Astrocyte (in vitro differentiated cells and primary cell): ENCODE measurements around the gene NOC2L. TPM values are rescaled to one million over a fixed set of nuclear protein-coding genes. Genes with fewer than 3 reads are reported as not detected.

Source experiments
- DNase-seq: peaks from one replicate; pipeline ENCODE4 v3.0.0-alpha.2; 2010; ENCODE audit warnings: low read depth
- FAIRE-seq: peaks from 2 replicates; lab custom pipeline; 2011; peaks lifted over from hg19 to GRCh38; lab: Jason Lieb, UNC
- H2AFZ ChIP-seq: 2 replicates; pipeline ENCODE4 v1.6.0; 2012; ENCODE audit warnings: low read depth, low read length, inconsistent platforms
- H3K27ac ChIP-seq: 2 replicates; pipeline ENCODE4 v1.5.1; 2011; ENCODE audit warnings: low read depth, low read length, inconsistent platforms
- H3K27me3 ChIP-seq: 2 replicates; pipeline ENCODE4 v1.6.0; 2011; ENCODE audit warnings: low read length, inconsistent platforms; ENCODE audit not compliant: insufficient read depth
- H3K36me3 ChIP-seq: 2 replicates; pipeline ENCODE4 v1.5.1; 2011; ENCODE audit warnings: low read length, inconsistent platforms; ENCODE audit not compliant: insufficient read depth
- H3K4me1 ChIP-seq: 2 replicates; pipeline ENCODE4 v1.5.1; 2011; ENCODE audit warnings: low read length, inconsistent platforms; ENCODE audit not compliant: insufficient read depth
- H3K4me2 ChIP-seq: 2 replicates; pipeline ENCODE4 v1.6.0; 2012; ENCODE audit warnings: low read length, inconsistent platforms
- H3K4me3 ChIP-seq: 2 replicates; pipeline ENCODE4 v1.5.1; 2011; ENCODE audit warnings: low read depth, mild to moderate bottlenecking, low read length, inconsistent platforms; ENCODE audit not compliant: insufficient read depth
- H3K79me2 ChIP-seq: 2 replicates; pipeline ENCODE4 v1.6.0; 2012; ENCODE audit warnings: mild to moderate bottlenecking, low read length, inconsistent platforms; ENCODE audit not compliant: insufficient read depth
- H3K9ac ChIP-seq: 2 replicates; pipeline ENCODE4 v1.6.0; 2012; ENCODE audit warnings: mild to moderate bottlenecking, low read length, inconsistent platforms
- H3K9me3 ChIP-seq: 2 replicates; pipeline ENCODE4 v1.5.1; 2012; ENCODE audit warnings: low read depth, mild to moderate bottlenecking, low read length, inconsistent platforms; ENCODE audit not compliant: insufficient read depth
- H4K20me1 ChIP-seq: 2 replicates; pipeline ENCODE4 v1.6.0; 2012; ENCODE audit warnings: low read length, inconsistent platforms; ENCODE audit not compliant: insufficient read depth
- H3K27ac Mint-ChIP-seq: one replicate; pipeline ENCODE4 v1.8.0; 2021; ENCODE audit warnings: mild to moderate bottlenecking, mixed read lengths; ENCODE audit not compliant: unreplicated experiment
- H3K27me3 Mint-ChIP-seq: one replicate; pipeline ENCODE4 v1.8.0; 2021; ENCODE audit warnings: low read depth, mixed read lengths; ENCODE audit not compliant: unreplicated experiment
- H3K36me3 Mint-ChIP-seq: one replicate; pipeline ENCODE4 v1.8.0; 2021; ENCODE audit warnings: low read depth, mixed read lengths; ENCODE audit not compliant: unreplicated experiment
- H3K4me1 Mint-ChIP-seq: one replicate; pipeline ENCODE4 v1.8.0; 2021; ENCODE audit warnings: low read depth, mixed read lengths; ENCODE audit not compliant: unreplicated experiment
- H3K4me3 Mint-ChIP-seq: one replicate; pipeline ENCODE4 v1.8.0; 2021; ENCODE audit warnings: mild to moderate bottlenecking, moderate library complexity, mixed read lengths; ENCODE audit not compliant: unreplicated experiment
- H3K9me3 Mint-ChIP-seq: one replicate; pipeline ENCODE4 v1.8.0; 2021; ENCODE audit warnings: mild to moderate bottlenecking, mixed read lengths; ENCODE audit not compliant: unreplicated experiment
- CTCF ChIP-seq: IDR thresholded peaks from 2 replicates; pipeline ENCODE4 v1.5.1; 2011; ENCODE audit warnings: low read depth, mild to moderate bottlenecking, inconsistent platforms, low read length, moderate library complexity; ENCODE audit not compliant: insufficient read depth
- EZH2 ChIP-seq: IDR thresholded peaks from 2 replicates; pipeline ENCODE4 v1.6.1; 2012; ENCODE audit warnings: mild to moderate bottlenecking, low read length, inconsistent platforms; ENCODE audit not compliant: insufficient read depth
- total RNA-seq: library from RNA; stranded (reverse); gene quantifications from 2 replicates; pipeline ENCODE4 v1.2.1, GENCODE V29; 2021

NOC2L gene
- total RNA-seq, 1 donor from 2014 or later, result 91.4 TPM

- no peaks in the 10 kb centered on the region for H3K9me3 ChIP-seq
- Mint-ChIP-seq H3K27ac (no peak overlapping the region), H3K27me3 (peaks cover 22% of the 10 kb centered on the region), H3K9me3 (no peaks in the 10 kb centered on the region), H3K36me3 (peaks cover 1% of the 10 kb centered on the region), H3K4me1 (peaks cover 8% of the 10 kb centered on the region), H3K4me3 (no peak overlapping the region)
- peaks cover 23% of the 10 kb centered on the region for H4K20me1 ChIP-seq
- peaks cover 41% of the 10 kb centered on the region for H3K4me1 ChIP-seq
- H3K9ac ChIP-seq, result no peak overlapping the region
- H3K36me3 ChIP-seq, result no peaks in the 10 kb centered on the region
- no peak overlapping the region for H3K4me3 ChIP-seq
- DNase-seq (no peak), FAIRE-seq (no peak)
- no peak overlapping the region for H3K27ac ChIP-seq
- no peaks in the 10 kb centered on the region for H3K79me2 ChIP-seq
- H2AFZ ChIP-seq, result no peak overlapping the region
- TF ChIP-seq EZH2 (no peak), CTCF (no peak)
- peaks cover 9% of the 10 kb centered on the region for H3K27me3 ChIP-seq
- peak overlapping the region; percentile 75 for H3K4me2 ChIP-seq
These were observed 19.4 kb downstream of the NOC2L start for GRCh38 chr1:939511-940106.

GRCh38 chr1:938711-939489 is 20.2 kb downstream of the NOC2L start:
- no peak for TF ChIP-seq CTCF
- TF ChIP-seq EZH2, result no peak
- Histone ChIP-seq H3K27me3 (peaks cover 9% of the 10 kb centered on the region), H3K9ac (no peak overlapping the region), H3K9me3 (no peaks in the 10 kb centered on the region), H3K4me2 (no peak overlapping the region), H3K4me1 (peaks cover 34% of the 10 kb centered on the region), H3K27ac (no peak overlapping the region), H3K79me2 (no peaks in the 10 kb centered on the region), H3K4me3 (no peak overlapping the region), H4K20me1 (peaks cover 16% of the 10 kb centered on the region), H2AFZ (no peak overlapping the region), H3K36me3 (no peaks in the 10 kb centered on the region)
- Mint-ChIP-seq H3K27me3 (peaks cover 22% of the 10 kb centered on the region), H3K4me1 (peaks cover 5% of the 10 kb centered on the region), H3K9me3 (no peaks in the 10 kb centered on the region), H3K4me3 (no peak overlapping the region), H3K36me3 (no peaks in the 10 kb centered on the region), H3K27ac (no peak overlapping the region)
- DNase-seq, result no peak
- no peak for FAIRE-seq
